ENCODE data around the gene DMAC2. TPM values are rescaled to one million over a fixed set of nuclear protein-coding genes. Genes with fewer than 3 reads are reported as not detected.

Gene DMAC2
- total RNA-seq, 4 donors from 2014 or later: 28.8 to 38.7 (median 35.7) TPM

GRCh38 chr19:41434450-41434849, 5.3 kb downstream of the DMAC2 start:
- H3K4me1 ChIP-seq: peaks cover 0 to 21% (median 0%) of the 10 kb centered on the region in 4 donors
- H3K4me3 ChIP-seq: no peak overlapping the region
- H3K27ac ChIP-seq: no peak overlapping the region
- peaks cover 0 to 71% (median 5%) of the 10 kb centered on the region in 3 donors for H3K36me3 ChIP-seq
- H3K9me3 ChIP-seq: no peaks in the 10 kb centered on the region
- no peak for DNase-seq (ENCODE audit: low spot score in 2 of 2)
- TF ChIP-seq EP300 (IDR thresholded peaks at IDR 0.05) (no peak), POLR2A (IDR thresholded peaks at IDR 0.05) (no peak)
- TF ChIP-seq, protein P1, sequence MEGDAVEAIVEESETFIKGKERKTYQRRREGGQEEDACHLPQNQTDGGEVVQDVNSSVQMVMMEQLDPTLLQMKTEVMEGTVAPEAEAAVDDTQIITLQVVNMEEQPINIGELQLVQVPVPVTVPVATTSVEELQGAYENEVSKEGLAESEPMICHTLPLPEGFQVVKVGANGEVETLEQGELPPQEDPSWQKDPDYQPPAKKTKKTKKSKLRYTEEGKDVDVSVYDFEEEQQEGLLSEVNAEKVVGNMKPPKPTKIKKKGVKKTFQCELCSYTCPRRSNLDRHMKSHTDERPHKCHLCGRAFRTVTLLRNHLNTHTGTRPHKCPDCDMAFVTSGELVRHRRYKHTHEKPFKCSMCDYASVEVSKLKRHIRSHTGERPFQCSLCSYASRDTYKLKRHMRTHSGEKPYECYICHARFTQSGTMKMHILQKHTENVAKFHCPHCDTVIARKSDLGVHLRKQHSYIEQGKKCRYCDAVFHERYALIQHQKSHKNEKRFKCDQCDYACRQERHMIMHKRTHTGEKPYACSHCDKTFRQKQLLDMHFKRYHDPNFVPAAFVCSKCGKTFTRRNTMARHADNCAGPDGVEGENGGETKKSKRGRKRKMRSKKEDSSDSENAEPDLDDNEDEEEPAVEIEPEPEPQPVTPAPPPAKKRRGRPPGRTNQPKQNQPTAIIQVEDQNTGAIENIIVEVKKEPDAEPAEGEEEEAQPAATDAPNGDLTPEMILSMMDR (IDR thresholded peaks at IDR 0.05): no peak
- H3K27me3 ChIP-seq: no peaks in the 10 kb centered on the region
- 70 to 74% methylated on average over 5 of the region's 5 CpGs for WGBS, 2 donors

DNA sequence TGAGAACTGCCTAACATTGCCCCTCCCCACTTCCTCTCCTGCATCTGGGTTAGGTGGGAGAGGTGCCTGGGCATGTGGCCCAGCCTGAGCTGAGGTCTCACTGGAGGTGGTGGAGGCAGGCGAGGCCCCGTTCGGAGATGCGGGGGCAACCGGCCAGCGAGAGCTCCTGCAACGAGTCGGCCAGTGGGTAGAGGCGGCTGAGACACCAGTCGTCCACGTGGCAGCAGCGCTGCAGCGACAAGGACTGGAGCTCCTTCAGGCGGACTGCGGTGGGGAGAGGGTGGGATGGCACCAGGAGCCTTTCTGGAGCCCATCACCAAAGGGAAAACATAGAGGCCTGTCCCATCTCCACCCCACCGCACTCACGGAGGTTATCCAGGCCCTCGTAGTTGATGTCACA, 6.5 kb downstream of the DMAC2 start:
- no peak for DNase-seq (ENCODE audit: low spot score in 2 of 2)
- peak overlapping the region in 1 of 4 donors; percentile 36 for H3K27ac ChIP-seq
- no peaks in the 10 kb centered on the region for H3K9me3 ChIP-seq
- peaks cover 0 to 79% (median 5%) of the 10 kb centered on the region in 3 donors for H3K36me3 ChIP-seq
- H3K4me3 ChIP-seq: no peak overlapping the region
- 84 to 85% methylated on average over 18 of the region's 18 CpGs for WGBS, 2 donors
- peaks cover 0 to 17% (median 6%) of the 10 kb centered on the region in 4 donors for H3K4me1 ChIP-seq
- TF ChIP-seq POLR2A (IDR thresholded peaks at IDR 0.05): no peak
- TF ChIP-seq EP300 (IDR thresholded peaks at IDR 0.05): no peak
- TF ChIP-seq, protein P1 (IDR thresholded peaks at IDR 0.05): no peak
- H3K27me3 ChIP-seq: no peaks in the 10 kb centered on the region

DNA sequence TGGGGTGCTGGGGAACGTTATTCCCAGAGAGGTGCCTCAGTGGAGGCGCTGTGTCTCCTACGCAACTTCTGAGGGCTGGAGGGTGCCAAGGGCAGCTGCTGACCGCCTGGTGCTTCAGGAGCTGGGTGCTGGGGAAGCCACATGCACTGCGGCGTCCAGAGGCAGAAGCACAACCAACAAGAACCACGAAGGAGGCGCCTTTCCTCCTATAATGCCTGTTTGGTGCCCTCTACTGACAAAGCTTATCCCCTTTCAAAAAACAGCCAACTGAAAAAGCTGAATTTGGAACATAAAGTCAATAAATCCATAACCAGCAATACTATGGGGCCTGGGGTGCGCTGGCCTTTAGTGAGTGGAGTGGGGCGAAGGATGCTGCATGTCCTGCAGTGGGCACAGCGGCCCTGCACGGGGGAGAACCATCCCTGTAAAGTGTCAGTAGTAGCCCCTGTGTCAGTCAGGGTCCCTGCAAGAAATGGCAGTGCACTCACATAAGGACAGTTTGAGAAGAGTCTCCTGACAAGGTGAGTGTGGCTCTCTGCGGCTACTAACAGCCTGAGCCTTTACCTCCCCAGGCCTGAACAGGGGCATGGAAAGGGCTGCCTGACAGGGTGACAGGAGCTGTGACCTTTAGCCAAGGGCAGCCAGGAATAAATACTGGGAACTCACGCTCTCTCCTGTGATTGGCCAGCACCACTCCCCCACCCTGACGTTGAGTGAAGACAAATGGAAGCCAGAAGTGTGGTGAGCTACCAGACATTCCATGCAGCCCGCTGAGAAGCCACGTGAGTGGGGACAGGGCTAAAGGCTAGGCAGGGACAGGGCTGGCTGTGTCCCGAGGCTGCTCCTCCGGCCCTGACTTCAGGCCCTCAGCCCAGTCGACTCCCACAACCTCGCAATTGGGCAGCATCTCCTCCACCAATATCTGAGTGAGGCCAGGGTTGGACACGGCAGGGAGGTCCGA, 8.0 kb downstream of the DMAC2 start:
- Histone ChIP-seq H3K9me3 (no peaks in the 10 kb centered on the region), H3K27me3 (no peaks in the 10 kb centered on the region), H3K4me1 (peaks cover 0 to 30% (median 11%) of the 10 kb centered on the region in 4 donors), H3K27ac (peak overlapping the region in 2 of 4 donors; percentile 19 to 69), H3K4me3 (no peak overlapping the region), H3K36me3 (peaks cover 0 to 64% (median 5%) of the 10 kb centered on the region in 3 donors)
- TF ChIP-seq POLR2A (IDR thresholded peaks at IDR 0.05): no peak
- TF ChIP-seq, protein P1 (IDR thresholded peaks at IDR 0.05): peak in 3 of 5 experiments; percentile 8 to 20 (median 15)
- TF ChIP-seq EP300 (IDR thresholded peaks at IDR 0.05): peak in 1 of 2 donors; percentile 12
- DNase-seq (ENCODE audit: low spot score in 2 of 2): no peak
- WGBS, 2 donors: 61 to 68% methylated on average over 19 to 23 of the region's 23 CpGs

DNA sequence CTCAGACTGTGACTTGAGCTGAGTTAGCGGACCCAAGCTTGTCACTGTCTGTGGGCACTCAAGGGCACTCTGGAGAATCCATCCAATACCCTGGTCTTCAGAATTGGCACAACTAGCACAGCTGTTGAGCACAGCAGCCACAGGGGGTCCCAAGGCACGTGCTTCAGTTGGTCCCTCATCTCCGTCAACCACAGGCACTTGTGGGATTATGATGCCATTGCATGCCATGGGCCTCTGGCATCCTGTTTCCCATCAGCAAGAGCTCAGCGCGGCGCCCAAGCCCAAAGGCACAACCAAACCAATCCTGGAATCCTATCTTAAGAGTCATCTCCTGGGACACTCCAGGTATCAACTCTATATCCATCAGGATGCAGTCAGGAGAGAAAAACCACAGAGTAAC, 8.8 kb downstream of the DMAC2 start:
- Histone ChIP-seq H3K27ac (peak overlapping the region in 1 of 4 donors; percentile 69), H3K27me3 (no peaks in the 10 kb centered on the region), H3K36me3 (peaks cover 0 to 62% (median 5%) of the 10 kb centered on the region in 3 donors), H3K4me3 (no peak overlapping the region), H3K4me1 (peaks cover 0 to 36% (median 11%) of the 10 kb centered on the region in 4 donors), H3K9me3 (no peaks in the 10 kb centered on the region)
- 83 to 95% methylated on average over 6 of the region's 6 CpGs for WGBS, 2 donors
- no peak for DNase-seq (ENCODE audit: low spot score in 2 of 2)
- TF ChIP-seq EP300 (IDR thresholded peaks at IDR 0.05): no peak
- no peak for TF ChIP-seq POLR2A (IDR thresholded peaks at IDR 0.05)
- TF ChIP-seq, protein P1 (IDR thresholded peaks at IDR 0.05): no peak

DNA sequence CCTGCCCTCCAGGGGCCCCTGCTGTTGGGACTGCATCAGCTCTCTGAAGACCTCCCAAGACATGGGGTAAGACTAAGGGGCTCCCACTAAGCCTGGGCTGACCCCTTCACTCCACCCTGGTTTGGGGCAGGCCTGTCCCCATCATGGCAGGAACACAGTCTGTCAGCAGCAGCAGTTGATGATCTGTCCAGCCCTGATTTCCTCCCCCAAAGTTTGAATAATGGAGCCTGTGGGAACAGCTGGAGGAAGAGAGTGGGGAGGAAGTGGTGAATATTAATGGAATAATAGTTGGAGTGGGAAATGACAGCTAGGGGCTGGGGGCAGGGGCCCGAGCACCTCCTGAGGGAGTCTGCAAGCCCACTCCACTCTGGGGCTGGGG, 11.2 kb downstream of the DMAC2 start:
- Histone ChIP-seq H3K36me3 (peaks cover 0 to 76% (median 13%) of the 10 kb centered on the region in 3 donors), H3K27ac (peak overlapping the region in 3 of 4 donors; percentile 89 to 93 (median 92)), H3K27me3 (no peaks in the 10 kb centered on the region), H3K4me1 (peaks cover 0 to 50% (median 11%) of the 10 kb centered on the region in 4 donors), H3K4me3 (peak overlapping the region in 2 of 4 donors; percentile 60 to 61), H3K9me3 (no peaks in the 10 kb centered on the region)
- no peak for TF ChIP-seq EP300 (IDR thresholded peaks at IDR 0.05)
- no peak for TF ChIP-seq POLR2A (IDR thresholded peaks at IDR 0.05)
- TF ChIP-seq, protein P1 (IDR thresholded peaks at IDR 0.05): no peak
- DNase-seq (ENCODE audit: low spot score in 2 of 2): no peak
- WGBS, 2 donors: 56 to 59% methylated on average over 1 of the region's 1 CpG
